HG03439 (cell line): ENCODE data around the gene BACE2.

Experiments
- ATAC-seq: cut with Tn5 transposase; IDR thresholded peaks from one replicate; pipeline ENCODE4 v1.9.1; 2021; ENCODE audit warnings: mild to moderate bottlenecking, moderate library complexity; ENCODE audit not compliant: unreplicated experiment

The BACE2 gene

DNA sequence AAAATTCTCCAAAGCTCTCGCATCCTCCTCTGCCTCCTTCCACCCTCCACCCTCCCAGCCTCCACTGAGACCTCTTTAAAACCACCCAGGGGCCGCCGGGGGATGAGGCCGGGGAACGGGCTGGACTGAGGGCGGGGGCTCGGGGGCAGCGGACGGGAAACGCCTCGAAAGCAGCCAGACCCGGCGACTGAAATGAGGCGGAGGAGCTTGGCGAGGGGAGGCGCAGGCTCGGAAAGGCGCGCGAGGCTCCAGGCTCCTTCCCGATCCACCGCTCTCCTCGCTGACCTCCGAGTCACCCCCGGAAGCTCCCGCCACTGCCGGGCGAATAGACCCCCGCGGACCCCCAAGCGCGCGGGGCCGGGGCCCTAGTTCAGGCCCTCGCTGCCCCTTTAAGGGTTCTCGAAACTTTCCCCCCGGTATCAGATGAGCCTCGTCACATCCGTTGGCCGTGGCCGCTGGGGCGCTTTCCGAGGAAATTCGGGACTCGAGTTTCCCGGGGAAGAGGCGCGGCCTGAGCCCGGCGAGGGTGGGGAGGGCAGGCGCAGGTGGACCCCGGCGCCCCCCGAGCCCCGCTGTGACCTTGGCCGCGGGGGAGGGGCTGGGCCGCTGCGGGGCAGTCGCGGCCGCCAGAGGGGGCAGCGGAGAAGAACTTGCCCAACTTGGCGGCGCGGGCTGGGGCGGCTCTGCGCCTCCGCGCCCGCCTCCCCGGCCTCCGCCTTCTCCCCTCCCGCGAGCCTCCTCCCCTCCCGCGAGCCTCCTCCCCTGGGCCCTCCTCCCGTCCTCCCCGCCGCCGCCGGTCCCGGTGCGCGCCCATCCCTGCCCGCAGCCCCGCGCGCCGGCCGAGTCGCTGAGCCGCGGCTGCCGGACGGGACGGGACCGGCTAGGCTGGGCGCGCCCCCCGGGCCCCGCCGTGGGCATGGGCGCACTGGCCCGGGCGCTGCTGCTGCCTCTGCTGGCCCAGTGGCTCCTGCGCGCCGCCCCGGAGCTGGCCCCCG lies at the start of gene BACE2:
Gene BACE2, plus strand, starts transcription at position 813 of the 995 bp plus-strand sequence. Its CDS starts 104 bp downstream, at position 917.
- peak; percentile 58 for ATAC-seq

GRCh38 chr21:41119901-41120300 lies 48.1 kb upstream of the BACE2 start:
- ATAC-seq = no peak

DNA sequence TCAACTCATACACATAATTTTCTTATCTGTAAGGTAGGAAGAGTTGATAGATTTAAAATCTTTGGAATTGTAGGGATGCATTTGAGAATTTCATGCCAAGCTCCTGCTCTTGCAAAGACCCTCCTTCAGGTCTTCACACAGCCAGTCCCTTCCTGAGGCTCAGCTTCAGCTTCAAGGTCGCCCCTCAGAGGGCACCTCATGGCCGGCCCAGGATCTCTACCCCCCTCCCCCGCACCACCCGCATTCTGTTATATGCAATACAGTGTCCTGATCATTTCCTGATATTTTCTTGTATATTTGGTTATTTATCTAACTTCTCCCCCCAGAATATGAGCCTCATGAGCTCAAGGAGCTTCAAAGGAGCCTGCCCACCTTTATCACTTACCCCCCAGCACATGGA lies 47.0 kb upstream of the BACE2 start:
- no peak for ATAC-seq

- ATAC-seq = no peak
Observed at GRCh38 chr21:41121785-41122415, 46.1 kb upstream of the BACE2 start.

DNA sequence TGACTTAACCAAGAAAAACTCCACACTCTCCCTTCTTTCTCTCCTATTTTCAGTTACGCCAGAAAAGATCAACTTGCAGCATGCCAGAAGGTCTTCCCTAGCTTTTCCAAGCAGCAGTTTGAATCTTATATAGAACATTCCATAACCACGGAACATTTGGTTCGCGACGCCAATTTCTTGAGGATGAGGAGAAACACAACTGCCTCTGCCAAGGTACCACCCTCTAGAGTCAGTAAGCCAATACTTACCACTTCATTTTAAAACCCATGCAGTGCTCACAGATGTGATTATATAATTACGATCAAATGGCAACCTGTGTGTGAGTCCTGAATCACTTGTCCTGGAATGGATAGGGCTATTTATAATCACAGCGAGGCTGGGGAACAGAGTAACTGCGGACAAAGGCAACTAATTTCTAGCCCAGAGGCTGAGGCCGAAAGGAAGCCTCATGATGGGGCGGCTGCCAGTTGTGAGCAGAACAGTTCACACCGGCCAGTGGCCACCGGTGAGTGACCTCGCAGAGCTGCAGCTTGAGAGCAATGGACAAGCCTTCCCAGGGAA lies 43.2 kb upstream of the BACE2 start:
- ATAC-seq = no peak

GRCh38 chr21:41128981-41129380 lies 39.0 kb upstream of the BACE2 start:
- no peak for ATAC-seq

DNA sequence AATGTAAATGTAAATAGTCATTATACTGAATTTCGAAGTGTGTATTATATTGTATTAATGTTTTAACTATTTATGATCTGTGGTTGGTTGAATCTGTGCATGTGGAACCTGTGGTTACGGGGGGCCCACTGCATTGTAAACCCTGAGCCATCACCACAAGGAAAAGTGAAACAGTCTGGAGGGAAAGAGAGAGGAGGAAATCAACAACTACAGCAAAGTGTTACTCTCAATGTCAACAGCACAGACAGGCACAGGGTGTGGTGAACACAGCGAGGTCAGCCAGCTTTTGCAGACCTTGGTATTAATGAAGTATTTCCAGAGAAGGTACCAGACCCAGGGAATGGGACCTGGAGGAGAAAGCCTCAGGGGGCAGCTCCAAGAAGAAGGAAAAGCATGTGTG lies 37.1 kb upstream of the BACE2 start:
- ATAC-seq = no peak

DNA sequence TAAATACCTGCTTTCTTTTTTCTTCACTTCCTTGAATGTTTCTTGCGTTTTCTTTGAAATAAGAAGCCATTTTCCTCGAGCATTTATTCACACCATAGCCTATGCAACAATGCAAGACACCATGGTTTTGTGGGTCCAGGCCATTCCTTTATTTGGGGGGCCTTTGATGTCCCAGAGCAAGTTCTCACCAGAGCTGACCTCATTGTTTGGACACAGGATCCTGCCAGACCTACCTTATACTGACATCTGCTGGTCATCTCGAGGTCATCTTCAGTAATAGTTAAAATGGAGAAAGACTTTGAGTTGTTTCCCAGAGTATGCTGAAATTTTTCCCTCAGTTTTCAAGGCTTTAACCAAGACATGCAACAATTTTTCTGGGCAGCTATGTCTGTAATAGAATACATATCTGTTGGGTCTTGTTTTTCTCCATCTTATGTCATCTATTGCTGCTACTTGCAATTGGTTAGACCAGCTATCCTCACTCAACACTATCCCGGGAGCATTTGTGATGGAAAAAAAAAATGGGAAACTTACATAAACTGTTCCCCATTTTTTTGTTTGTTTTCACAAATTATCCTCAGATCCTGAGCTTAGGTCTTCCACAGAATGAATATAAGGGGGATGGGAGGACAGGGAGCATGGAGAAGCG lies 34.0 kb upstream of the BACE2 start:
- no peak for ATAC-seq

DNA sequence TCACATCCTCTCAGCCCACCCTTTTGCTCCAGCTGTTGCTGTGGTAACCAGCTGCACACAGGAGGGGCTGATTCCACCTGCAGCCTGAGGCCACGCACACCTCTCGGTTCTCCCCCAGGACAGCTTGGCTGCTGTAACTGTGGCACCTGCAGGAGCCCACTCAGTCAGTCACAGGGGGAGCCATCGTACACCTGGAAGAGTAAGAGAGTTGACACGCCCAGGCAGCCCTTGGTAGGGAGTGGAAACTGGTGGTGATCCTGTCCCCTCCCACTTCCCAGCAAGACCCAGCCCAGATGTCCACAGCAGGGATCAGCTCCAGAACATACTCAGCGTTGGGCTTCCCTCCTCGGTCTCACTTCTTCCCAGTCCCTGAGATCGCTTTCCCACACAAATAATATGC lies 32.2 kb upstream of the BACE2 start:
- ATAC-seq = no peak

- ATAC-seq = no peak
Observed at GRCh38 chr21:41136286-41136685, 31.7 kb upstream of the BACE2 start.

GRCh38 chr21:41137401-41137800 lies 30.6 kb upstream of the BACE2 start:
- no peak for ATAC-seq

DNA sequence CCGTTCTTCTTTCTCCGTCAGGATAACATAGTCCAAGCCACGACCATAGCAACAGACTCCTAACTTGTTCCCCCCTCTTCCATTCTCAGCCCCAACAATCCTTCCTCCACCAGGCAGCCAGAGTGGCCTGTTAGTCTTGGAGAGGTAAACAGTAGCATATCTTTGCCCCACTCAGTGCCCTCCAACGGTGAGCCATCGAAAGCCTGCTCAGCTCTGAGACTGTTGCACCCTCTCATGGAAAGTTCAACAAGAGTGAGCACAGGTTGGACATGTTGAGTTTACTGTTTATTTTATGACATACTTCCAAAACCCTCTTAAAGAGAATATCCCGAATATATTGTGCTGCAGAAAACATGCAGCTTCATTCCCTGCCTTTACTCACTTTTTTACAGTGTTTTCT lies 30.1 kb upstream of the BACE2 start:
- no peak for ATAC-seq

DNA sequence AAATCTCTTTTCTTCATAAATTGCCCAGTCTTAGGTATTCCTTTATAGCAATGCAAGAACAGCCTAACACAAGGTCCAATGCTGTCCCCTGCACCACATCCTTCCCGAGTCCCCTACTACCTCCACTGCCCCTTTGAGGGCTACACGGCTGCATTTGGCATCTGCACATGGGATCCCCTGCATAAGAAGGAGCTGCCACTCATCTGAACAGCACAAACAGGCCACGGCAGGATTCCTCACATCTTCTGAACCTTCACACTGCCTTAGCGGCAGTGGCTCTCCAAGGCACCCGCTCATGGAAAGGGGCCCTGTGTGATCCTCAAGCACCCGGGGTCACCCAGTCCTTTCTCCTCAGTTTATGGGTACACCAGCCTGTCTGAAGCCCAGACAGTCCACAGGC lies 29.2 kb upstream of the BACE2 start:
- no peak for ATAC-seq

GRCh38 chr21:41139275-41139674 lies 28.7 kb upstream of the BACE2 start:
- ATAC-seq = no peak

DNA sequence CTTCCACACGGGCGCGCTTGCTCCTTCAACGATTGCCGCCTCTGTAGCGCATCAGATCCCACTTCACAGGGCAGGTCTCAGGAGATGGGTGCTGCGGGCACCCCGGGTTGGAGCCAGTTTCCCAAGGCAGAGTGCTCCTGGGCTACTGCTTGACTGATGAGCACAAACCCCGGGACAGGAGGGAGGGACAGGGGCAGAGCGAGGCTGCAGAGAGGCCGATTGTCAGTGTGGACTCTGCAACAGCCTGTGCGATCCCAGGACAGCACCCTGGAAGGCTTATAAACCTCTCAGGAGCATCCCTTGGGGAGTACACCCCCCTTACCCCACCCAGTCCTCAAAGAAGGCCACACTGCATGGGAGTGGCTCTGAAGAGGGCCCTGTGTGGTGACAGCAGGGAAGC lies 28.0 kb upstream of the BACE2 start:
- ATAC-seq = no peak

GRCh38 chr21:41141031-41141457 lies 26.9 kb upstream of the BACE2 start:
- no peak for ATAC-seq

DNA sequence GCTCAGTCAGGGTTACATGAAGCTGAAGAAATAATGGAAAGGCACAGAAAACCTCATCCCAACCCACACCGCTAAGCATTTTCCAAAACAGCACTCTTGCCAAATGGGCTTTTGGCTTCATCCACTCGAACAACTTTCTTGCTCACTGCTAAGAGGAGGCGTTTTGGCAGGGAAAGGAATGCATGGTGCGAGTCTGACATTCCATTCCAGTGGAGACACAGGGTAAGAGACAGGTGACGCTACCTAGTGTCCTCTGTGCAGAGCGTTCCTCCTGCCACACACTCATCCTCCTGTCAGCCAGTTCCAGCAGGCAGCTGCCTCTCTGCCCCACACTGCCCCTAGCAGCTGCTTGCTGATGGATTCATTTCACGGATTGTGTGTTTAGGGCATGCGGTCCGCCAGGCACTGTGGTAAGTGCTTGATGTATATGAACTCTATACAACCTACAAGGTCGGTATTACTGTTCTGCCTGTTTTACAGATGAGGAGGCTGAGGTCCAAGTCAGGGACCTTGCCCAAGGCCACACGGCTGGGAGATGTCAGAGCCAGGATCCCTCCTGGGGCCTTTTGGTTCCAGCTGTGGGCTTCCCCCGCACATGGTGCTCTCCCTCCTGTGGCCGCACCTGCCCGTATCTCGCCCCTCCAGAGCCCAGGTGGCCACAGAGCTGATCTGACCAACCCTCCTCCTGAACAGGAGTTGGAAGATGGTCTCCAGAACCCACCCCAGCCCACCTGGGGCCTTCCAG lies 25.7 kb upstream of the BACE2 start:
- no peak for ATAC-seq

- no peak for ATAC-seq
Observed at GRCh38 chr21:41143596-41144325, 24.2 kb upstream of the BACE2 start.

DNA sequence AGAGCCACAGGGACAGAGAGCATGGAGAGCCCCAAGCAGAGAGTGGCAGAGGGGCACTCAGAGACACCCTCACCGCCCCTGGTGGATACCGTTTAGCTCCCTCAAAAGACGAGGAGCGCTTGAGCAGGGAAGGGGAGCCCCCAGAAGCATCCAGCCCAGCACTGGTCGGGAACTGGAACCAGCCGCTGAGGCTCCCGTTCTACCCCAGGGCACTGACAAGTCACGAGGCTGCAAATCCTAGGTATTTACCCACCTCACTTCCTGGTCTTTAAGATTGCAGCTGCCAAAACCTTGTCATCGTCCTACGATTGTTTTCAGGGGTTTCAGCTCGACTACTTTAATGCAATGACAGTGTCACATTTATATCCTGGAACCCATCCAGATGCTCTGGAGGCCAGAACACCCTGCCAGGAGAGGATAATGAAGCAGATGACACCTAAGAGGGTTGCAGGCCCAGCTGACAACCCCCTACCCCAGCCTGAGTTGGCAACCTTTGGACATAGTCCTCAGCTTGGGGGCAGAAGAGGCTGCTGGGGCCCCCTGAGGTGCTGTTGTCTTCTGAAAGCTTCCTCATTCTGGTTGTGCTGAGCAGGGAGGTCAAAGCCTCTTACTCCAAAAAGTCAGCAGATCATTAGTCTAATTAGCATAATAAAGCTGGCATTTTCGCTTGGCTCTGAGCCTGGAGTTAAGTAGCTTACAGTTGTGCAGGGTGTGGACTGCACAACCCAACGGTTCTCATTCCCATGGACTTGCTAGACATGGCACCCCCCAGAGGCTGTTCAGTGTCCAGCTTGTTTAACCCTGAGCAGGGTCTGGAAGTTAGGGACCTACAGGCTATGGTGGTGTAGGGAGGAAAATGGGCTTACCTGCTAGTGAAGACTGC lies 20.6 kb upstream of the BACE2 start:
- ATAC-seq = no peak
